ENCODE results near the gene FGGY. TPM values are rescaled to one million over a fixed set of nuclear protein-coding genes. Genes with fewer than 3 reads are reported as not detected.

The FGGY gene
- total RNA-seq, 1 donor from 2014 or later: 24.3 TPM

DNA sequence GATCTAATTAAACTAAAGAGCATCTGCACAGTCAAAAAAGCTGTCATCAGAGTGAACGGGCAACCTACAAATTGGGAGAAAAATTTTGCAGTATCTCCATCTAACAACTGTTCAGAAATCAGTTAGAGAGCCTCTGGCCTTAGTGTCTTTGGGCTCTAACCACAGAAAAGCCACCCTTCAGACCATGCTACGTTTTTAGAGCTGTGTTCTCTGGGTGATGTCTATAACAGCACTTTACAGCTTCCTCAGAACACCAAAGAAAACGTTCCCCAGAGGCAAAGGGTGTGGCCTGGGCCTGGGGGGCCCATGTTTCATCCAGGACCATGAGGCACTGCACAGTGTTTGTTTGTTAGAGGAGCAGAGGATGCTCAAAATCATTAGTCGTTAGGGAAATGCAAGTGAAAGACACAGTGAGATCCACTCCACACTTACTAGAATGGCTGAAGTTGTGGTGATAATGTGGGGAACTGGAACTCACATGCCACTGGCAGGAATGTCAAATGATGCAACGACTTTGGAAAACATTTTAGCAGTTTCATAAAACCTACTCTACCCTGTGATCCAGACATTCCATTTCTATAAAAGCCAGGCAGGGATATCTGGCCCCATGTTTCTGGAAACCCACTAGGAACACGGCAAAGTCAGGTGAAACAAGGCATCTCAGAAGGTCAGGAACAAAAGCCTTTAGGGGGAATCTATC, 267.4 kb downstream of the FGGY start:
- no peak overlapping the region for H3K4me3 ChIP-seq (ENCODE audit: low read depth, low read length)
- TF ChIP-seq, protein P1, sequence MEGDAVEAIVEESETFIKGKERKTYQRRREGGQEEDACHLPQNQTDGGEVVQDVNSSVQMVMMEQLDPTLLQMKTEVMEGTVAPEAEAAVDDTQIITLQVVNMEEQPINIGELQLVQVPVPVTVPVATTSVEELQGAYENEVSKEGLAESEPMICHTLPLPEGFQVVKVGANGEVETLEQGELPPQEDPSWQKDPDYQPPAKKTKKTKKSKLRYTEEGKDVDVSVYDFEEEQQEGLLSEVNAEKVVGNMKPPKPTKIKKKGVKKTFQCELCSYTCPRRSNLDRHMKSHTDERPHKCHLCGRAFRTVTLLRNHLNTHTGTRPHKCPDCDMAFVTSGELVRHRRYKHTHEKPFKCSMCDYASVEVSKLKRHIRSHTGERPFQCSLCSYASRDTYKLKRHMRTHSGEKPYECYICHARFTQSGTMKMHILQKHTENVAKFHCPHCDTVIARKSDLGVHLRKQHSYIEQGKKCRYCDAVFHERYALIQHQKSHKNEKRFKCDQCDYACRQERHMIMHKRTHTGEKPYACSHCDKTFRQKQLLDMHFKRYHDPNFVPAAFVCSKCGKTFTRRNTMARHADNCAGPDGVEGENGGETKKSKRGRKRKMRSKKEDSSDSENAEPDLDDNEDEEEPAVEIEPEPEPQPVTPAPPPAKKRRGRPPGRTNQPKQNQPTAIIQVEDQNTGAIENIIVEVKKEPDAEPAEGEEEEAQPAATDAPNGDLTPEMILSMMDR (conservative IDR thresholded peaks at IDR 0.05; ENCODE audit: low read depth, low read length): no peak
- DNase-seq (ENCODE audit: low read depth): no peak

DNA sequence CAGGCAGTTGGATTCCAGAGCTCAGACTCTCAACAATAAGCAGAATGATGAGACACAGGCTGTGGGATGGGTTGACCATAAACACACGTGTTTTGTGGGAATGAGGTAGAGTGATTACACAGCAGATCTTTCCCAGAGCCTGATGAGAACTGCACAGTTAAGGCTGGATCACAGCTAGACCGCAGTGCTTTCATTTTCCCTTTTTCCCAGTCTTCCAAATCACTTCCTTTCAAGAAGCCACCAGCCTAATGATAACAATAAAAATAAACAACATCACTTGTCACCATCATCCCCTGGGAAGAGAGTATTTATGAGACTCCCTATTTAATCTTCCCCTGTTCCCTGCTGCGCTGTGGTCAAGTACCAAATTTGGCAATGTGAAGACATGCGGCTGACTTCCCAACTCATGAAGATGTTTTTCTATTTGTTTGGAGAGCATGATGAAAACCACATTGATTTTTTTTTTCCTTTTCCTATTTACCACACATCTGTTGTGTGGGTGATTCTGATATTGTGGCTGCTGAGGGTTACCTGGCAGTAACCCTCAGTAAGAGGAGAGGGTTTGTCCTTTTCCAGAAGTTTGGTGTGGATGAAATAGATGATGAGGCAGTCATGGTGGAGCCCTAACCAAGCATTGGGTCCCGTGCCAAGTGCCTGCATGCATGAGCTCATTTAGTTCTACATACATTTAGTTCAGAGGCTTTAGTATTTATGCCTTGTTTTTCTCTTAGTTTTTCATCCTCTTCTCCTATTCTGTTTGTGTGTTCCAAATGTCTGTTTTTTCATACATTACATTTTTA, 268.9 kb downstream of the FGGY start:
- DNase-seq (ENCODE audit: low read depth): no peak
- H3K4me3 ChIP-seq (ENCODE audit: low read depth, low read length): no peak overlapping the region
- TF ChIP-seq, protein P1 (conservative IDR thresholded peaks at IDR 0.05; ENCODE audit: low read depth, low read length): no peak

DNA sequence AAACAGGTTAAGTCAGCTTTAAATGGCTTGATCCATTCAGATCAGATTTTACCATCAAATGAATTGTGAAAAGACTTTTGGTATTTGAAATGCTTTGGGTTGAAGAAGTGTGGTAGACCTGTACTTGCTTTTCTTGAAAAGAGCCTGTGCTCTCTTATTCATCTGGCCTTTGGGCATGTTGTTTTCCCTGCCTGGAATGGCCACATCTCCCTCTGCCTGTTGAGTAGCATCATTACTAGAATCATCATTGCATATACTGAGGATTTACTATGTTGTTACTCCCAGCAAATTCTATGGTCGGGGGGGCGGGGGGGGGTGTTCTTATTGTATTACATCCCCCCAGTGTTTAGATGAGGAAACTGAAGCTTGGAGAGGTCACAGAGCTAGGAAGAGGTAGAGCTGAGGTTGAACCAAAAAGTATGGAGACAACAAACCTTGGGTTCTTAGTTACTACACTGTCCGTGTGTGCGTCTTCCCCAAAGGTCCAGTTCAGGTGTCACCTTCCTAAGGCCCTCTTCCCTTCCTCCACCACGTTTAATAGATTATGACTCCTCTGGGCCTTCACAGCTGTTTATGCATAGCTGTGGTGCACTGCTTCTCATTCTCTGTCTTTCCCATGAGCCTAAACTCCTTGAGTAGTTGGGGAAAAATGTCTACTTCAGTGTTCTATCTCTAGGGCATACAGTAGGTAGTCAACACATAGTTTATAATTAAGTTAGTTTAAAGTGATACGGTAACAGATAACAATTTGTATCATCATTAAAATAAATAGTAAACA, 271.5 kb downstream of the FGGY start:
- no peak overlapping the region for H3K4me3 ChIP-seq (ENCODE audit: low read depth, low read length)
- TF ChIP-seq, protein P1 (conservative IDR thresholded peaks at IDR 0.05; ENCODE audit: low read depth, low read length): peak; percentile 36
- no peak for DNase-seq (ENCODE audit: low read depth)

DNA sequence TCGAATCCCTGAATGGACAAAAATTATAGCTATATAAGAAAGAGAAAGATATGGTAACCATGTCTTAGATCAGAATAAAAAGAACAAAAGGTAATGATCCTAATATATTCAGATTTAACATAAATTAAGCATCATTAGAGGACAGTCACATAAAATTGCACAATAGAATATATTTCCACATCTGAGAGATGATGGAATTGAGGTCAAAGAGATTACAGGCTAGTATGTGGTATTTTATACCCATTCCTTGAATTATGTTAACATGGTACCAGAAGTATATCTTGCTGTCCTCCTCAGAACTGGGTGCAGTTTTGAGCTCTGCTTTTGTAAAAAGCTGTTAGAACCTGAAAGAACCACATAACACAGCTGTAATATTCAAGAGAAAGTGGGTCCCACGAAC, 272.3 kb downstream of the FGGY start:
- no peak for DNase-seq (ENCODE audit: low read depth)

DNA sequence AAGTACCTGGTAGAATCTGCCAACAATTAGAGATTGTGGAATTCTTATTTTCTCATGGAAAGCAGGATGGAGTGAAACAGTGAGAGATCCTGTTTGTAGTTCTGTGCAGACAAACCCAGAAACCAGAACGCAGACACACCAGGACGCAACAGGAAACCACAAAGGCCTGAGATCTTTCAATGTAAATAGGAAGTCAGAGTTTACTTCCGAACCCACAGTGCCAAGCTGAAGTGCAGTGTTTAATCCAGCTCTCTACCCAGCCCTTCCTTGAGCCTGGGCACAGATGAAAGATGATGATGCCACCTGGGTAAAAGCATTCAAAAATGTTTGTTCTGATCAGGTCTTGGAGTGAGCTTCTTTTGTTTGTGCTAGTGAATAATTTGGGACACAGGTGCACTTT, 273.6 kb downstream of the FGGY start:
- H3K4me3 ChIP-seq (ENCODE audit: low read depth, low read length): no peak overlapping the region
- TF ChIP-seq, protein P1 (conservative IDR thresholded peaks at IDR 0.05; ENCODE audit: low read depth, low read length): no peak
- DNase-seq (ENCODE audit: low read depth): no peak

More for the DNA sequence above, 272.3 kb downstream of the FGGY start:
- TF ChIP-seq, protein P1 (conservative IDR thresholded peaks at IDR 0.05; ENCODE audit: low read depth, low read length): no peak
- no peak overlapping the region for H3K4me3 ChIP-seq (ENCODE audit: low read depth, low read length)

DNA sequence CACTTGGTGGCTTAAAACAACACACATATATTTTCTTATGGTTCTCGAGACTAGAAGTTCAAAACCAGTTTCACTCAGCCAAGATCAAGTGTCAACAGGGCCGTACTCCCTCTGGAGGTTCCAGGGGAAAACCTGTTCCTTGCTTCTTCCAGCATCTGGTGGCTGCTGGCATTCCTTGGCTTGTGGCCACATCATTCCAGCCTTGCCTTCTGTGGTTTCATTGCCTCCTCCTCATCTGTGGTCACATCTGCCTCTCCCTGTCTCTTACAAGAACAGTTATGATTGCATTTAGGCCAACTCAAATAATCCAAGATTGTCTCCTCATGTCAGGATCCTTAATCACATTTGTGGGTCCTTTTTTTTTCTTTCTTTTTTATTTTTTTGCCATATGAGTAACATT, 277.2 kb downstream of the FGGY start:
- no peak overlapping the region for H3K4me3 ChIP-seq (ENCODE audit: low read depth, low read length)
- DNase-seq (ENCODE audit: low read depth): no peak
- TF ChIP-seq, protein P1 (conservative IDR thresholded peaks at IDR 0.05; ENCODE audit: low read depth, low read length): no peak
